NCI-H2171 (cell line): ENCODE data around the gene HNRNPA1.
"Not testable (repeated sequence)": the region's sequence is repeated elsewhere in the genome, so short reads cannot be mapped to it uniquely, and the experiment has no call there.

ENCODE experiments used
- DNase-seq: peaks from one replicate; lab custom pipeline; 2025; lab: John Stamatoyannopoulos, UW

The HNRNPA1 gene

DNA sequence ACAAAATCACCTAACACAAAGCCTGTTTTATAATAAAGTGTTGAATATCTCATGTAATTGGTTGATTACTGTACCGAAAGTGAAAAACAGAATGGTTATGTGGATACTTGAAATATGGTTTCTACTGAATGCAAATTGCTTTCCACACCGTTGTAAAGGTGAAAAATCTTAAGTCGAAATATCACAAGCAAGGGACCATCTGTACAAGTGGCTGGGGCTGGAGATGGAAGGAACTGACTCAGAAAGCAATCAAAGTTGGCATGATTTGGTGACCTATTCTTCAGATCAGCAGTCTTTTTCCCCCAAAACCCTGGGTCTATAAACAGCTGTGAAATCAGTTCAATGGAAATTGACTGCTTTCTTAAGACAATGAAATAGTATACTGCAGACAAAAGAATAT is 4.2 kb upstream of the HNRNPA1 start:
- no peak for DNase-seq

GRCh38 chr12:54277823-54278276 is 2.7 kb upstream of the HNRNPA1 start:
- no peak for DNase-seq

GRCh38 chr12:54279227-54279631 is 1.3 kb upstream of the HNRNPA1 start:
- no peak for DNase-seq

DNA sequence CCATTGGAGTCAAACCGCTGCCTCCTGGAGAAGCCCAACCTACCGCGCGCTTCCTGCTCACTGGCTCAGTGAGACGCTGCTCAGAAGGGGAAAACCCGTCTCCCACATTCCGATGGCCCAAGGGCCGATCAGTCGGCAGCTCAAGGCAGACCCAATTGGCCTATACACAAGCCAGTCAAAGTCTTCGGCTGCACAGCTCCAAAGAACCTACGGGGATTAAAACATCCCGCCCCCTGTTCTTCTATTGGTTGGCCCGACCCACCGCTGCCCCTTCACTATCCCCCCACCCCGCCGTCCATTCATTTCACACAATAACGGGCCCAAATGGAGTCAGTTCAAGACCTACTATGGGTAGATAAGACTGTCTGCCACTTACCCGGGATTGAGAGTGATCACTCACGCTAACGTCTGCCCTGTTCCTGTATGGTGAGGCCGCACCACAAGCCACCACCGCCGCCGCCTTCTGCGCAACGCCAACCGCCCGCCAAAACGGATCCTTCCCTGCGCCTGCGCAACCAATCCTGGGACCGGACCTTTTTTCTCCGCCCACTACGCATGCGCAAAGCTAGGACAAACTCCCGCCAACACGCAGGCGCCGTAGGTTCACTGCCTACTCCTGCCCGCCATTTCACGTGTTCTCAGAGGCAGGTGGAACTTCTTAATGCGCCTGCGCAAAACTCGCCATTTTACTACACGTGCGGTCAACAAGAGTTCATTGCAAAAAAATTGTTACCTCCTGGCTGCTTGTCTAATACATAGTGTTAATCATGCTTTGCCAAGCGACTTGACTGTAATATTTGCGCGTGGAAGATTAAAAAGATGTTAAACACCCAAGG is 676 bp upstream of the HNRNPA1 start, which contains the start of gene CBX5:
Gene CBX5, minus strand, starts transcription at position 491 of the 836 bp plus-strand sequence. CDS start 22,472 bp downstream, outside the sequence.
- peak; percentile 98 for DNase-seq

DNA sequence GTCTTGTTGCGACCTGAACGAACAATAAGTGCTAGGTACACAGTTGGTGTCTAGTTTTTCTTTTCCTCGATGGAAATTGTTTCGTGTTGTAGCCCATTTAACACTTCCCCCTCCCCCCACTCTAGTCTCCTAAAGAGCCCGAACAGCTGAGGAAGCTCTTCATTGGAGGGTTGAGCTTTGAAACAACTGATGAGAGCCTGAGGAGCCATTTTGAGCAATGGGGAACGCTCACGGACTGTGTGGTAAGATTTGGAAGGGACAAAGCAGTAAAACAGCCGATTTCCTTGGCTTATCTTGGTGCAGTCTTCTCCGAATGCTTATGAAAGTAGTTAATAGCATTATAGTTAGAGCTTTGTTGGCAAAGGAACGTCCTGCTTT is 724 bp downstream of the HNRNPA1 start:
- DNase-seq = not testable (repeated sequence)

GRCh38 chr12:54281694-54282093 is 1.2 kb downstream of the HNRNPA1 start:
- DNase-seq = not testable (repeated sequence)

DNA sequence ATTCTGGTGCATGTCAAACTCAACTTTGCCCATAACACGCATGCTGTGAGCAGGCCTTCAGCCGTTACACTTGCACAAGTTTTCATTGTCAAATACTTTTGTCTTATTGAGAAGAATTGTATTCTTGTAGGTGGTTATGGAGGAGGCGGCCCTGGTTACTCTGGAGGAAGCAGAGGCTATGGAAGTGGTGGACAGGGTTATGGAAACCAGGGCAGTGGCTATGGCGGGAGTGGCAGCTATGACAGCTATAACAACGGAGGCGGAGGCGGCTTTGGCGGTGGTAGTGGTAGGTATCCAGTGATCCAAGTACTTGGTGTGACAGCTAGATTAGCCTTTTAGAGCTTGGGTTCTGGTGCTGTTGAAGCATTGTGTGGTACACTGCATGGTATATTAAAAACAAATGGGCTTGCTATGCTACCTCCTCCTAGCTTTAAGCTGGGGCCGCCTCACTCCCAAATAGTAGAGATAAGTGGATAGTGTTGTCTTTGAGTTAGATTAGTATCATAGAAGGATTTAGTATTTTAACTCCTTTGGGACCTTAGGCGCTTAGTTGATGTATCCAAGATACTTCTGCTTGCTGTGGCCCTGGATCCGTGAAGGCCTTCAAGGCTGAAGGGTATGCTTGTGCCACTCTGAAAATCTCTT is 2.5 kb downstream of the HNRNPA1 start:
- DNase-seq = no peak

GRCh38 chr12:54284070-54284780 is 3.7 kb downstream of the HNRNPA1 start:
- not testable (repeated sequence) for DNase-seq

DNA sequence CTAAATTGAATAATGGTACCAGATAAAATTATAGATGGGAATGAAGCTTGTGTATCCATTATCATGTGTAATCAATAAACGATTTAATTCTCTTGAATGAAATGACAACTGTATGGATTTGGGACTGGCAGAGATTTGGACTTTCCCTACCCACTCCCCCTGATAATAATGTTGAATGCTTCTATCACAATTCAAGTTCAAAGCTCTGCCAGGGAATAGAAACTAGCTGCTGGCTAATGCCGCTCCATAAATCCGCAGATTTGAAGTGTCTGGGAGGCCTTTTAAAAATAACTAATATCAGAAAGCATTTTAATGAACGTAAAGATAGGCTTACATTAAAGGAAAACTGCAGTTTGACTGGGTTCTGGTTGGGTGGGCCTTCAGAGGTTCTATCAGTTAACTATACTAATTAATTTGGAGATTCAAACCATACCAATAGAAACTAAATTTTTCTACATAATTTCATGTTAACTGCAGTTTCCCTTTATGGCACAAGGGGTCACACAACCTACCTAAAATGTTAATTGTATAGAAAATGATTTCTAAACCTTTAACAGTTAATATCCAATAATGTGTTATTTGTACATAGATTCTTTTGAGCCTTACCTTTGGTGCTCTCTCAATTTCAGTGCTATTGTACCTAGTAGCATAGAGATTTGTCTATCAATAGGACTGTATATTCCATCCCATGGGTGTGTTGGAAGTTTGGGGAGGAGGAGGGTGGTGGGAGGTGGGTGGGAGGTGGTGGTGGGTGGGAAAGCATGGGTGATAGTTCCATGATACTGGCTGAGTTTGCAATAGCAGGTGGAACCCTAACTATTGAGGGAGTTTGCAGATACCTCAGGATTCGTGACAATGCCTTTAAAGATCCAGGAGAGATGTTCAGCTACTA is 4.9 kb downstream of the HNRNPA1 start:
- no peak for DNase-seq

GRCh38 chr12:54286042-54287030 is 5.8 kb downstream of the HNRNPA1 start:
- no peak for DNase-seq

- peak; percentile 38 for DNase-seq
Measured at GRCh38 chr12:54287261-54288157, 7.0 kb downstream of the HNRNPA1 start.

GRCh38 chr12:54292083-54292930 is 11.8 kb downstream of the HNRNPA1 start:
- no peak for DNase-seq

DNA sequence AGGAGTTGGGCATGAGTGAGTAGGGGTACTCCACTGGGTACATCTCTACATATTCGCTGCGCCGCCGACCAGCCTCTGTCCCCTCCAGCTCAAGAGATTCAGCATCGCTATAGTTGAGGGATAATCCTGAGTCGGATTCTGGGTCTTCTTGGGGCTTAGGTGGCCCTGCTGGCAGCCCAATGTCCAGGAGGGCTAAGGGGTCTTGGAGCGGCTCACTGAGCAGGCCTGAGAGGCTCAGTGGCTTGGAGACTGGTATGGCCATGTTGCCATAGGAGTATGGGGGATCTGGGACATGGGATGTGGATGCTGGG is 12.4 kb downstream of the HNRNPA1 start:
- DNase-seq = no peak

DNA sequence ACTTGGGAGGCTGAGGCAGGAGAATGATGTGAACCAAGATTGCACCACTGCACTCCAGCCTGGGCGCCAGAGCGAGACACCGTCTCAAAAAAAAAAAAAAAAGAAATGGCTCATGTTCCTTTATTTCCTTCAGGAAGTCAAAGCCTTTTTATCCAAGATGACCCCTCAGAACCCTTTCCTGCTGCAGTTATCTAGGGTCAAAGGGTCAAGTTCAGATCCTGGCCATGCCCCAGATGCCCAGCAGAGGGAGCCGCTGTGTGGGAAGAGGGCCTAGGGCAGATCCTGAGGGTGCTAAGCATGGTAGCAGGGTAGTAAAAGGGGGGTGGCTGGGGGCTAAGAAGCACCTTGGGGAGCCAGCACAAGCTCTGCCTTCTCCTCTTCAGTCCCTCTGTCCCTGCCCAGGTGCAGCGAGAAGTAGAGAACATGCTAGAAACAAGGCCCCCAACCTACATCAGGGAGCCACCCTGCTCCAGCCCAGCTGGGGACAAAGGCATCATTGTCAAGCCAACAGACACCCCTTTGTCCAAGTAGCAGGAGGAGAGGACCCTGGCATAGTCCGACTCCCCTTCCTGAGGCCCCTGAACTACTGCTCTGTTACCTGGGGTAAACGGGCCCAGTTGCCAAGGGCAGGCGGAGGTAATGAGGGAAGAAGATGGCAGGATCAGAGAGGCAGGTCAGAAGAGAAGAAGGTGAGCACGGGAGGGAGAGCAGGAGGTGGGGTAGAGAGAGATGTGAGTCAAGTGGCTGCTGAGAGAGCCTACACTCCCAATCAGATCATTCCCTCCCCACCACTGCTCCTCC is 13.8 kb downstream of the HNRNPA1 start:
- DNase-seq = no peak

DNA sequence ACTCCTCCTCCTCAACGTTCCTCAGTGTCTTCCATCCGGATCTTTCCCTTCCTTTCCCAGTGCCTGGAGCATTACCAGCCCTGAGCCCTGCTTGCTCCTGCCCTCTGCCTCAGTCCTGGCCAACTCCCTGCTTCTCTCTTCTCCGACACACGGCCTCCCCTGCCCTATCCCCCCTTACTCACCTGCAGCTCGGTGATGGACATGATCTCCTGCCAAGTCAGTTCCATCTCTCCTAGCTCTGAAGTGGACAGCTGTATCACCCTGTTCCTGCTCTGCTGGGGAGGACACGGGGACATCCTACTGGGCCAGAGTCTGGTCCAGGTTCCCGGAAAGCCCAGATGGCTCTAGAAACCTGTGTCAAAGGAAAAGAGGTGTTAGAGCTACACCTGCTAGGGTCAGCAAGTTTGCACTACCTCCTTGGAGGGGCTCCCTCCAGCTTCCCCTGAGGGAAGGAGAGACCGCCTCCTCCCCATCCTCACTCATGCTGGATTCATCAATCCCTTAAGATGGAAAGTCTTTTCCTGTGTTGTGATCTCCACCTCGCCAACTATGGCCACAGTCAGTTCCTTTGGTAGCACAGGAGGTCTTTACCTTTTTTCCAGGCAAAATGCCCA is 14.5 kb downstream of the HNRNPA1 start:
- no peak for DNase-seq

- no peak for DNase-seq
Measured at GRCh38 chr12:54296393-54297099, 16.0 kb downstream of the HNRNPA1 start.

DNA sequence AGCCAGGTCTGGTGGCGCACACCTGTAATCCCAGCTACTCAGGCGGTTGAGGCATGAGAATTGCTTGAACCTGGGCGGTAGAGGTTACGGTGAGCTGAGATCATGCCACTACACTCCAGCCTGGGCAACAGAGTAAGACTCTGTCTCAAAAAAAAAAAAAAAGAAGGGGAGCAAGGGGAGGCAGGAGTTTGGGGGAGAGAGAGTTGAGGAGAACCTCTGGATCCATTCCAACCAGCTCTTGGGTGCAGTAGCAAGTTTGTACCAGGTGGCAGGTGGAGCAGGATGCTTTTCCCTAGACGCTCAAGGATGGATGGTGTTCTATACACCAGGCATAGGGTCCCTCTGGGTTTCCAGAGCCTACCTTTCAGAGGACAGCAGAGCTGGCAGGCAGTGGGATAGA is 18.4 kb downstream of the HNRNPA1 start:
- DNase-seq = no peak
